ENCODE measurements around the gene SFMBT2.

SFMBT2 gene

GRCh38 chr10:7449063-7449695, 38.3 kb upstream of the SFMBT2 start:
- H3K27ac ChIP-seq, result no peak overlapping the region
- no peak for TF ChIP-seq CTCF (conservative IDR thresholded peaks at IDR 0.05; ENCODE audit: low read depth, low read length)
- H3K27me3 ChIP-seq (ENCODE audit: insufficient read depth, low read depth), result no peaks in the 10 kb centered on the region
- H3K9ac ChIP-seq, result no peak overlapping the region
- H3K4me2 ChIP-seq, result no peak overlapping the region
- no peaks in the 10 kb centered on the region for H3K79me2 ChIP-seq (ENCODE audit: insufficient read depth, low read depth)
- H3K4me3 ChIP-seq (IDR thresholded peaks at IDR 0.05; ENCODE audit: insufficient read depth, low read depth, low read length), result no peak overlapping the region
- H2AFZ ChIP-seq (ENCODE audit: low read depth), result no peak overlapping the region
- no peaks in the 10 kb centered on the region for H4K20me1 ChIP-seq (ENCODE audit: insufficient read depth)
- no peaks in the 10 kb centered on the region for H3K36me3 ChIP-seq (ENCODE audit: insufficient read depth)
- H3K4me1 ChIP-seq (ENCODE audit: low read depth, poor library complexity, severe bottlenecking), result no peaks in the 10 kb centered on the region

GRCh38 chr10:7445474-7446185, 34.8 kb upstream of the SFMBT2 start:
- TF ChIP-seq CTCF (conservative IDR thresholded peaks at IDR 0.05; ENCODE audit: low read depth, low read length), result no peak
- H3K9ac ChIP-seq, result no peak overlapping the region
- no peak overlapping the region for H3K4me3 ChIP-seq (IDR thresholded peaks at IDR 0.05; ENCODE audit: insufficient read depth, low read depth, low read length)
- H4K20me1 ChIP-seq (ENCODE audit: insufficient read depth), result no peaks in the 10 kb centered on the region
- H3K36me3 ChIP-seq (ENCODE audit: insufficient read depth), result no peaks in the 10 kb centered on the region
- no peaks in the 10 kb centered on the region for H3K27me3 ChIP-seq (ENCODE audit: insufficient read depth, low read depth)
- no peak overlapping the region for H2AFZ ChIP-seq (ENCODE audit: low read depth)
- no peak overlapping the region for H3K4me2 ChIP-seq
- no peaks in the 10 kb centered on the region for H3K4me1 ChIP-seq (ENCODE audit: low read depth, poor library complexity, severe bottlenecking)
- no peak overlapping the region for H3K27ac ChIP-seq
- no peaks in the 10 kb centered on the region for H3K79me2 ChIP-seq (ENCODE audit: insufficient read depth, low read depth)

- H3K4me2 ChIP-seq, result no peak overlapping the region
- no peak for TF ChIP-seq CTCF (conservative IDR thresholded peaks at IDR 0.05; ENCODE audit: low read depth, low read length)
- no peaks in the 10 kb centered on the region for H3K4me1 ChIP-seq (ENCODE audit: low read depth, poor library complexity, severe bottlenecking)
- no peak overlapping the region for H3K9ac ChIP-seq
- H2AFZ ChIP-seq (ENCODE audit: low read depth), result no peak overlapping the region
- H3K4me3 ChIP-seq (IDR thresholded peaks at IDR 0.05; ENCODE audit: insufficient read depth, low read depth, low read length), result no peak overlapping the region
- H3K79me2 ChIP-seq (ENCODE audit: insufficient read depth, low read depth), result no peaks in the 10 kb centered on the region
- H4K20me1 ChIP-seq (ENCODE audit: insufficient read depth), result no peaks in the 10 kb centered on the region
- H3K27me3 ChIP-seq (ENCODE audit: insufficient read depth, low read depth), result no peaks in the 10 kb centered on the region
- no peaks in the 10 kb centered on the region for H3K36me3 ChIP-seq (ENCODE audit: insufficient read depth)
- no peak overlapping the region for H3K27ac ChIP-seq
These were observed 33.8 kb upstream of the SFMBT2 start for GRCh38 chr10:7444551-7445121.

- Histone ChIP-seq H3K9ac (no peak overlapping the region), H3K4me1 (ENCODE audit: low read depth, poor library complexity, severe bottlenecking) (no peaks in the 10 kb centered on the region), H3K27me3 (ENCODE audit: insufficient read depth, low read depth) (no peaks in the 10 kb centered on the region), H3K4me3 (IDR thresholded peaks at IDR 0.05; ENCODE audit: insufficient read depth, low read depth, low read length) (no peak overlapping the region), H3K79me2 (ENCODE audit: insufficient read depth, low read depth) (no peaks in the 10 kb centered on the region), H2AFZ (ENCODE audit: low read depth) (no peak overlapping the region), H3K4me2 (no peak overlapping the region), H4K20me1 (ENCODE audit: insufficient read depth) (no peaks in the 10 kb centered on the region), H3K27ac (no peak overlapping the region), H3K36me3 (ENCODE audit: insufficient read depth) (no peaks in the 10 kb centered on the region)
- TF ChIP-seq CTCF (conservative IDR thresholded peaks at IDR 0.05; ENCODE audit: low read depth, low read length), result no peak
These were observed 32.2 kb upstream of the SFMBT2 start for GRCh38 chr10:7443036-7443435.

All from KMS-11 (cell line).